Measurements from ENCODE around the gene RHOF.

DNA sequence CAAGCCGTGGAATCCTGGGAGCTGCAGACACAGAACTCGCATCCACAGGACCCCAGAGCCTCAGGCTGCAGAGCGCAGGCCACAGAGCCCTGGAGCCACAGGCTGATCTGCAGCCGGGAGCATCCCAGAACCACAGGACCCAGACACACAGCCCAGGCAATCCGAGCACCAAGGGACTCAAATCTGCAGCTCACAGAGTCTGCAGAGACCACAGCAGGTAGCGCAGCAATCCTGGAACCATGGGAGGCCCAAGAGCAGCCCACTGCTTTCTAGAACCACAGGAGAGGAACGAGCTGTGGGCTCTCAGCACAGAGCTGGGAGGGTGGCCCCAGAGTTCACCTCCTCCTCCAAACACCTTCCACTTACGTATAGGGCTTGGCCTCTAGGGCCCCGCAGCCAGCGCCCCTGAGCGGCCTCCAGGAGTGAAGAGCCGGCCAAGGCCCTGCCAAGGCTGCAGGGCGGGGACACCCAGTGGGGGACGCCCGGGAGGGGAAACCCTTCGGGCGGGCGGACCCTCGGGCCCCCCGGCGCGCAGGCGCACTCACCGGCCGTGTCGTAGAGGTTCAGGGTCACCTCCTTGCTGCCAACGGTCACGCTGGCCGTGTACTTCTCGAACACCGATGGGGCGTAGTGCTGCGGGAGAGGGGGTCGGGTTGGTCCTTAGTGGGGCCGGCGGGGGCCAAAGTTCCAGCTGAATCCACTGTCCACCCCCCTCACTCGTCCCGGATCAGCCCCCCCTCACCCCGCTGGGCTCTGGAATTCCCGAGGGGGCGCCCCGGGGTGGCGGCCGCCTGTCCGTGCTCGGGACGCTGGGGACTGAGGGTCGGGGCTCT, 665 bp downstream of the RHOF start:
- TF ChIP-seq, protein P1, sequence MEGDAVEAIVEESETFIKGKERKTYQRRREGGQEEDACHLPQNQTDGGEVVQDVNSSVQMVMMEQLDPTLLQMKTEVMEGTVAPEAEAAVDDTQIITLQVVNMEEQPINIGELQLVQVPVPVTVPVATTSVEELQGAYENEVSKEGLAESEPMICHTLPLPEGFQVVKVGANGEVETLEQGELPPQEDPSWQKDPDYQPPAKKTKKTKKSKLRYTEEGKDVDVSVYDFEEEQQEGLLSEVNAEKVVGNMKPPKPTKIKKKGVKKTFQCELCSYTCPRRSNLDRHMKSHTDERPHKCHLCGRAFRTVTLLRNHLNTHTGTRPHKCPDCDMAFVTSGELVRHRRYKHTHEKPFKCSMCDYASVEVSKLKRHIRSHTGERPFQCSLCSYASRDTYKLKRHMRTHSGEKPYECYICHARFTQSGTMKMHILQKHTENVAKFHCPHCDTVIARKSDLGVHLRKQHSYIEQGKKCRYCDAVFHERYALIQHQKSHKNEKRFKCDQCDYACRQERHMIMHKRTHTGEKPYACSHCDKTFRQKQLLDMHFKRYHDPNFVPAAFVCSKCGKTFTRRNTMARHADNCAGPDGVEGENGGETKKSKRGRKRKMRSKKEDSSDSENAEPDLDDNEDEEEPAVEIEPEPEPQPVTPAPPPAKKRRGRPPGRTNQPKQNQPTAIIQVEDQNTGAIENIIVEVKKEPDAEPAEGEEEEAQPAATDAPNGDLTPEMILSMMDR (IDR thresholded peaks at IDR 0.05): no peak
- no peak for TF ChIP-seq POLR2AphosphoS5 (IDR thresholded peaks at IDR 0.05)
- TF ChIP-seq POLR2A (IDR thresholded peaks at IDR 0.05): no peak

All from breast epithelium (tissue), 3 donors.